Activated T-cell treated with anti-CD3 and anti-CD28 coated beads for 1 hour (primary cell): ENCODE data around the gene B4GALT5.
"Not testable (repeated sequence)": the region's sequence is repeated elsewhere in the genome, so short reads cannot be mapped to it uniquely, and the experiment has no call there.

Experiments
- DNase-seq: peaks from one replicate; pipeline ENCODE4 v3.0.0-alpha.2; 2020; ENCODE audit warnings: low read depth

Gene B4GALT5

GRCh38 chr20:49628280-49628679 lies 85.4 kb downstream of the B4GALT5 start:
- not testable (repeated sequence) for DNase-seq

DNA sequence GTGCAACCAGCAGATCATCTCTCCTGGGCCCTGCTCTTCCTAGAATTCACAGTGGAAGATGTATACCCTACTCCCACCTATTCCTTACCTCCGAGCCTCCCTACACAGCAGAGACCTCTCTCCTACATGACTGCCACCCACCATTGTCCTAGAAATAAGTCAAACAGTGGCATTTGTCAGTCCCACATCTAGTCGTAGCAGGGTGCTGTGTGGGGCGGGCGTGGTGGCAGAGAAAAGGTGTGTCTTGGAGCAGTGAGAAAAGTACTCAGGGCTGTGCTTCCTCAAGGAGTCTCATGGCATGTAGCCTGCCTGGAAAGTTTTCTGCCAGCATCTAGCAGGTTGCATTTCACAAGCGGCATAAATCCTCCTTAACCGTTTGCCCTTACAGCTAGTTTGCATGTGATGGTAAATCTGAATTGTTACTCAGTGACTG lies 86.3 kb downstream of the B4GALT5 start:
- DNase-seq = no peak

DNA sequence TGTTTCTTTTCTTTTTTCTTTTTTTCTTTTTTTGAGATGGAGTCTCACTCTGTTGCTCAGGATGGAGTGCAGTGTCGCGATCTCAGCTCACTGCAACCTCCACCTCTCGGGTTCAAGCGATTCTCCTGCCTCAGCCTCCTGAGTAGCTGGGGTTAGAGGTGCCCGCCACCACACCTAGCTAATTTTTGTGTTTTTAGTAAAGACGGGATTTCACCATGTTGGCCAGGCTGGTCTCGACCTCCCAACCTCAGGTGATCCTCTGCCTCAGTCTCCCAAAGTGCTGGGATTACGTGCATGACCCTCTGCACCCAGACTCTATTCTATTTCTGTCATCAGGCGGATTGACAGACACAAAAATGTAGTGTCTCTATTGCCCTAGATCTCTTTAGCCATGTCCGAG lies 88.7 kb downstream of the B4GALT5 start:
- not testable (repeated sequence) for DNase-seq

DNA sequence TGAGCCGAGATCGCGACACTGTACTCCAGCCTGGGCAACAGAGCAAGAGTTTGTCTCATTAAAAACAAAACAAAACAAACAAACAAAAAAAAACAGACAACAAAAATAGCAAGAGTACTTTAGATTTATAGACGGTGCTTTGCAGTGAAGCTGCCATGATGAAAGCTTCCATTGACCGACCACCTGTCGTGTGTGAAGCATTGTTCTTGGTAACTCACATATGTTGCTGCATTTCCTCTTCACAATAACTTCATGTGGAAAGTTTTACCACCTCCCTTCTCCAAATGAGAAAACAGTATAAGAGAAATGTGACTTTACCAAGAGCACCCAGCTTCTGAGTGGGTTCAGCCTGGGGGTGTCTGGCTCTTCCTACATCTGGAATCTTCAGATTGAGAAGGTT lies 89.4 kb downstream of the B4GALT5 start:
- no peak for DNase-seq

DNA sequence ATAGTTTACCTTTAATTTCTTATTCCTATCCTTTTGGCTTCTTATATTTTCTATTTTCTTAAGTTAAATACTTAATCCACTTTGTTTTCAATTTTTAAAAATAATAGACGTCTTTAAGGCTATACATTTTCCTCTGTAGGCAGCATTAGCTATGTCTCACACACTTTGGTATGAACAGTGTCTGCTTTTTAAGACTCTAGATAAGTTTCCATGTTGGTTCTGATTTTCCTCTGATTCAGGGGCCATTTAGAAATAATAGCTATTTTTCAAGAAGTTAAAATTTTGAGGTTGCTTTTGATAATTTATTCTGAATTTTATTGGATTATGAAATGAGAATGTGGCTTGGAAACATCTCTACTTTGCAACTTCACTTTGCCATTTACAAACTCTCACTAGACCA lies 91.4 kb downstream of the B4GALT5 start:
- DNase-seq = no peak

GRCh38 chr20:49620364-49621240 lies 93.1 kb downstream of the B4GALT5 start:
- no peak for DNase-seq

DNA sequence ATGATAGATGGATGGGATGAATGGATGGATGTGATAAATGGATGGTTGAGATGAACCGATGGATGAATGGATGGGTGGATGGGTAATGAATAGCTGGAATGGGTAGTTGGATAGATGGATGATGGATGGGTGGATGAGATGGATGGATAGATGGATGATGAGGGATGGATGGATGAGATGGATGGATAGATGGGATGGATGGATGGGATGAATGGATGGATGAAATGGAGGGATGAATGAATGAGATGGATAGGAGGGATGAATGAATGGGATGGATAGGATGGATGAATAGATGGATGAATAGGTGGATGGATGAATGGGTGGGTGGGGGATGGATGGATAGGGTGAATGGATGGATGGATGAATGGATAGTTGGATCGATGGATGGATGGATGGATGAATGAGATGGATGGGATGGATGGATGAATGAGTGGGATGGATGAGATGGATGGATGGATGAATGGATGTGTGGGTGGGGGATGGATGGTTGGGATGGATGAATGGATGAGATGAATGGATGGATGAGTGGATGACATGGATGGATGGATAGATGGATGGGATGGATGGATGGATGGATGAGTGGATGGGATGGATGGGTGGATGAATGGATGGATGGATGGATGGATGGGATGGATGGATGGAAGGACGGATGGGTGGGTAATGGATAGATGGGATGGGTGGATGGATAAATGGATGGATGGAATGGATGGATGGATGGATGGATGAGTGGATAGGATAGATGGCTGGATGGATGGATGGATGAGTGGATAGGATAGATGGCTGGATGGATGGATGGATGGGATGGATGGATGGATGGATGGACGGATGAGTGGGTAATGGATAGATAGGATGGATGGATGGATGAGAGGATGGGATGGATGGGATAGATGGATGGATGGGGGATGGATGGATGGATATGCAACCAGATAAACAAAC lies 94.3 kb downstream of the B4GALT5 start:
- DNase-seq = no peak

GRCh38 chr20:49618289-49618688 lies 95.4 kb downstream of the B4GALT5 start:
- DNase-seq = no peak

- not testable (repeated sequence) for DNase-seq
Measured at GRCh38 chr20:49617394-49617793, 96.3 kb downstream of the B4GALT5 start.

DNA sequence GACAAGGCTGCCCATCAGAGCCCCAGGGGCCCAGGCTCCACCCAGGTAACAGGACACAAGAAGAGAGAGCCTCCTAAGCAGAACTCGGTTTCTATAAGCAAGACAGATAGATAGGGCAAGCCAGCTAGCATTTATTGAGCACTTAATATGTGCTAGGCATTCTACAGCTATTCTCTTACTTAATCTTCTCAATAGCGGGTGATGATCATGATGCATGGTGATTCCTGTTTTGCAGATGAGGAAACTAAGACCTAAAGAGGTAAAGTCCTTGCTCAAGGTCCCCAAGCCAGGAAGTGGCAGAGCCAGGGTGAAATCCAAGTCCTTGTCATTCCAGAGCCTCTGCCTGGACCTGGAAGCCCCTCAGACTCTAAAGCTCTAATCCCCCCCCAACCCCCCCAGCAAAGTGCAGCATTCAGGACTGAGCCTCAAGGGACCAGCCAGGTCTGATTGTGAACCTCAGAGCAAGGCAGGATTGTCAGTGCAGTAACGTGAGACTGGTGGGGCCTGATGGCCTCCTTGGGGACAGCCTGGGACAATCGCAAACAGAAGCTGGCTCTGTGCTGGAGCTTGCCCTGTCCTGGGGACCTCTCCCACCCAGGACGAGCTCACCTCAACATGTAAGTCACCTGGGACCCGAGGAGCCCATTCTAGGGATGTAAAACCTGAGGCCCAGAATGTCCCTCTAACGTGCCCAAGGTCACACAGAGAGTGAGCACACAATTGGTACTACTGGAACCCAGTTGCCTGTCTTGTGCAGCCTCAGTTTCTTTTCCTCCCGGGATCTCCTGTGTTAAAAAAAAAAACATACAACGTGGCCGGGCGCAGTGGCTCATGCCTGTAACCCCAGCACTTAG lies 97.3 kb downstream of the B4GALT5 start:
- no peak for DNase-seq

GRCh38 chr20:49615401-49616153 lies 98.1 kb downstream of the B4GALT5 start:
- no peak for DNase-seq

GRCh38 chr20:49615051-49615400 lies 98.7 kb downstream of the B4GALT5 start:
- DNase-seq = not testable (repeated sequence)

GRCh38 chr20:49614338-49615050 lies 99.2 kb downstream of the B4GALT5 start:
- DNase-seq = no peak

DNA sequence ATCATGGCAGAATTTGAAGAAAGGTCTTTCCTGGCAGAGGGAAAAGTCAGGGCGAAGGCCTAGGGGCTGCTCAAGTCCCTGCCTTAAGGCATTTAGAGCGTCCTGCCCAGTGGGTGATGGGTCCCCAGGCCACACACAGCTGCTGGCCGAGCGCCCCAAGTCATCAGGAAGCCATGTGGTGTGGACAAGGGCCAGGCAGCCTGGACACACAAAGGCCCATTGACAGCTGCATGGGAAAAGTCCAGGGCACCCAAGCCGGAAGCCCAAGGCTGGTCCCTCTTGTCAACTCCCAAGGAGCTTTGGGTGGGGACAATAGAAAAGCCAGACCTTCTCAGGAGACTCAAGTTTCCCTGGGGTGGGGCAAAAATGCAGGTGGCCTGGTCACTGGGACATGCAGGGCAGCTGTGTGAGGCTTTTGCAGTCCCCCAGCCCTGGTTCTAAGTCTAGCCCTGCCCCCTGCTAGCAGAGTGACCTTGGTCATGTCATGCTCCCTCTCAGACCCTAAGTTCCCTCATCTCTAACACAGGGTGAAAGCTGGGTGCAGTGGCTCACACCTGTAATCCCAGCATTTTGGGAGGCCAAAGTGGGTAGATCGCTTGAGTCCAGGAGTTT lies 101.4 kb downstream of the B4GALT5 start:
- no peak for DNase-seq

DNA sequence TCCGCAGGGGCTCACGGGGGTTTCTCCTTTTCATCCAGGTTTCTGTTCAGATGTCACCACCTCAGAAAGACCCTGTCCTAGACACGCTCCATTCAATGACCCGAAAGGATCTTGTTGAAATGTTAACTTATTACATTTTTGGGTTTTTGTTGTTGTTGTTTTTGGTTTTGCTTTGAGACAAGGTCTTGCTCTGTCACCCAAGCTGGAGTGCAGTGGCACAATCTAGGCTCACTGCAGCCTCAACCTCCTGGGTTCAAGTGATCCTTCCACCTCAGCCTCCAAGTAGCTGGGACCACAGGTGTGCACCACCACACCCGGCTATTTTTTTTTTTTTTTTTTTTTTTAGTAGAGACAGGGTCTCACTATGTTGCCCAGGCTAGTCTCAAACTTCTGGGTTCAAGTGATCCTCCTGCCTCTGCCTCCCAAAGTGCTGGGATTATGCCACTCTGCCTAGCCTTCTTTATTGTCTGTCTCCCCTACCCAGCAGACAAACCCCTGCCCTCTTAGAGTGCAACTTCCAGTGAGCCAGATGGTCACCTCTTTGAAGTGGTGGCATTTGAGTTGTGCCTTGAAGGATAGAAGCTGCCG lies 102.0 kb downstream of the B4GALT5 start:
- DNase-seq = not testable (repeated sequence)

GRCh38 chr20:49610691-49611538 lies 102.8 kb downstream of the B4GALT5 start:
- peak; percentile 56 for DNase-seq

GRCh38 chr20:49608752-49609670 lies 104.7 kb downstream of the B4GALT5 start:
- peak; percentile 59 for DNase-seq

DNA sequence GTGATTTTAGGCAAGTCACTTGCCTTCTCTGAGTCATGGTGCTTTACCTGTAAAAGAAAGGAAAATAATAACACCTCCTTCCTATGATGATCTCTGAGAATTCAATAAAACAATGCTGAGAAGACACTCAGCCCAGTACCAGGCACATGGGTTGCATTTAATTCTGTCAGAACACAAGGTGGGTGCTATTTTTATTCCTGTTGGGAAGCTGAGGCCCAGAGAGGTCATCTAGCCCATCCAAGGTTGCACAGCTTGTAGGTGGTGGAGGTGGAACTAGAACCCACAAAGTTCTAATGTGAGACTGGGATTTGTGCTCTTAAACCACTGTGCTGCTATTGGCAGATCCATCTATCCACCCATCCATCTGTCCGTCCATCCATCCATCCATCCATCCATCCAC lies 106.1 kb downstream of the B4GALT5 start:
- DNase-seq = no peak
